Ramos (cell line): ENCODE measurements around the gene ZNF205.

Experiments used
- in situ Hi-C: fragments of 300-500 bp; cut with MboI; formaldehyde crosslinking; loops from one replicate; pipeline ENCODE4 v1.14.3; 2022; ENCODE audit warnings: low sequenced_read_pairs; ENCODE audit not compliant: unreplicated experiment

ZNF205 gene

GRCh38 chr16:3084491-3084890, 27.9 kb upstream of the ZNF205 start:
- in situ Hi-C loops = no loop called here

- in situ Hi-C loops = no loop called here
Measured at GRCh38 chr16:3084969-3085670, 27.3 kb upstream of the ZNF205 start.

DNA sequence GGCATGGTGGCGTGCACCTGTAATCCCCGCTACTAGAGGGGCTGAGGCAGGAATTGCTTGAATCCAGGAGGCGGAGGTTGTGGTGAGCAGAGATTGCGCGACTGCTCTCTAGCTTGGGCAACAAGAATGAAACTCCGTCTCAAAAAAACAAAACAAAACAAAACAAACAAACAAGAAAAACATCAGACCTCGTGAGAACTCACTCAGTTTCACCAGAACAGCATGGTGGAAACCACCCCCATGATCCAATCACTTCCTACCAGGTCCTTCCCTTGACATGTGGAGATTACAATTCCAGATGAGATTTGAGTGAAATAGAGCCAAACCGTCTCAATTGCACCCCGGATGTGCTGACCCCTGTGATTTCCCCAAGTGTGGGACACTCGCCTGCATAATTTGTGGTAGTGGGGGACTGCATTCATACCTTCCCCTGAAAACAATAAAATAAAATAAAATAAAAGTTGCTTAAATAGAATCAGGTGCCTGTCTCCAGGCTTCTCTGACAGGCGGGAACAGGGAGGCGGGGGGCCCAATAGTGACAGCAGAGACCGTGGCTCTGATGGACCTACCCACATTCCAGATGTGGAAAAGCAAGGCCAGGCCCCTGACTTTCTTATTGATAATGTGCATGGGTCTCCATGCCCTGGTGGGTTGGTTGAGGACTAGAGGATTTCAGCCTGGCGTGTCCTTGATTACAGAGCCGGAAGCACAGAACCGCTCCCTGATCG, 26.4 kb upstream of the ZNF205 start:
- in situ Hi-C loops = no loop called here

DNA sequence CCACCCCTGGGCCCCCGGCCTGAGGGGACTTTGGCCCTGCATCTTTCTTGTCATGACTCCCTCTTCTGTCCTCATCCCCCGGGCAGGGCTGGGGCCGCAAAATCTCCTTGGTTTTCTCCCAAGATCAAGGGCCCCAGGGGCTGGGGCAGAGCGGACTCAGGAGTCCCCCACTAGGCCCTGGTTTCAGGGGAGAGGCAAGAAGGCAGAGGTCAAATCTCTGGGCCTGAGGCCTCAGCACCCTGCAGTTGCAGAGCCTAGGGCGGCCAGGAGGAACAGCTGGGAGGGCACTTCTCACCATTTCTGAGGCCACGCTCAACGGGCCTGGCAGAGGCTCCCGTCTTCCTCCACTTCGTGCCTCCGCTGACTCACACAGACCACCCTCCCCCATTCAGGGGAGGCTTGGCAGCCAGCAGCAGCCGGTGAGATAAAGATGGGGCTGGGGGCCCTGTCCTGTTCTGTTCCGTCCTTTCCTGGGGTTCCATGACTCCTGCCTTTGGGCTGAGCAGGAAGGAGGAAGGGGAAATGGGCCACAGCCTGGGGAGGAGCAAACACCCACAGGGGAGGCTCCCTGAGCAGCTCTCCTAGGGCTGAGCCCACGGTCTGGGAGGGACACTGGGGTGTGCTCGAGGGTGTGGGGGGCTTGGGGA, 25.7 kb upstream of the ZNF205 start:
- in situ Hi-C loops = no loop called here

- in situ Hi-C loops = no loop called here
Measured at GRCh38 chr16:3087243-3088235, 24.8 kb upstream of the ZNF205 start.

DNA sequence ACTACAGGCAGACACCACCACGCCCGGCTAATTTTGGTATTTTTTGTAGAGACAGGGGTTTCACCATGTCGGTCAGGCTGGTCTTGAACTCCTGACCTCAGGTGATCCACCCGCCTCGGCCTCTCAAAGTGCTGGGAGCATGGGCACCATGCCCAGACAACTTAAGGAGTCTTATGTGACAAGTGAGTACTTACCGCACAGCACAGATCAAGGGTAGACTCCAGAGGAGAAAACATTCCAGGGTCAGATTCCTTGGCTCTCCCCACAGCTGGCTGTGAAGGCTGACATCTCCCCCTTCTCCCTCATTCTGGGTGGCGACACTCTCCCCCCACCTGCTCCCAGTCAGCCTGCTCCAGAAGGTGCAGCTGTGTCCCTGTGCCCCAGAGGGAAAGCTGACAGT, 23.9 kb upstream of the ZNF205 start:
- in situ Hi-C loops = no loop called here

DNA sequence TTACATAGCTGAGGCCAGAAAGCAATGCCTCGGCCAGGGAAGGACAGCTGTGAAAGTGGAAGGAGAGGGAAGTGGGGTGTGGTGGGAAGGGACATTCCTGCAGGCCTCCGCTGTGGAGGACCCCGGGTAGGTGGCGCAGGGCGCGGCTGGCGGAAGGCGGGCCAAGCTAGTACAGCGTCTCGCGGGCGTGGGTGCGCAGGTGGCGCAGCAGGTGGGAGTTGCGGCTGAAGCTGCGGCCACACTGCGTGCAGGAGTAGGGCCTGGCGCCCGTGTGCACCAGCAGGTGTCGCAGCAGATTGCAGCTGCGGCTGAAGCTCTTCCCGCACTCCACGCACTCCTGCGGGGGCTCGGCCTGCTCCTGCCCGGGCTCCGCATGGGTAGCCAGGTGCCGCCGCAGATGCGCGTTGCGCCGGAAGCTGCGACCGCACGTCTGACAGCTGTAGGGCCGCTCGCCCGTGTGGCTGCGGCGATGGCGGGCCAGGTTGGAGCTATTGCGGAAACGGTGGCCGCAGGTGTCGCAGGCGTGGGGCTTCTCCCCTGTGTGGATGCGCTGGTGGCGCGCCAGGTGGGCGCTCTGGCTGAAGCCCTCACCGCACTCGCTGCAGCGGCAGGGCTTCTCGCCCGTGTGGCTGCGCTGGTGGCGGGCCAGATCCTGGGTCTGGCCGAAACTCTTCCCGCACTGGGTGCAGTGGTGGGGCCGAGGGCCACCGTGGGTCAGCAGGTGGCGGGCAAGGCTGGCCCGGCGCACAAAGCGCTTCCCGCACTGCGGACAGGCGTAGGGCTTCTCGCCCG, 23.3 kb upstream of the ZNF205 start:
- in situ Hi-C loops = no loop called here

DNA sequence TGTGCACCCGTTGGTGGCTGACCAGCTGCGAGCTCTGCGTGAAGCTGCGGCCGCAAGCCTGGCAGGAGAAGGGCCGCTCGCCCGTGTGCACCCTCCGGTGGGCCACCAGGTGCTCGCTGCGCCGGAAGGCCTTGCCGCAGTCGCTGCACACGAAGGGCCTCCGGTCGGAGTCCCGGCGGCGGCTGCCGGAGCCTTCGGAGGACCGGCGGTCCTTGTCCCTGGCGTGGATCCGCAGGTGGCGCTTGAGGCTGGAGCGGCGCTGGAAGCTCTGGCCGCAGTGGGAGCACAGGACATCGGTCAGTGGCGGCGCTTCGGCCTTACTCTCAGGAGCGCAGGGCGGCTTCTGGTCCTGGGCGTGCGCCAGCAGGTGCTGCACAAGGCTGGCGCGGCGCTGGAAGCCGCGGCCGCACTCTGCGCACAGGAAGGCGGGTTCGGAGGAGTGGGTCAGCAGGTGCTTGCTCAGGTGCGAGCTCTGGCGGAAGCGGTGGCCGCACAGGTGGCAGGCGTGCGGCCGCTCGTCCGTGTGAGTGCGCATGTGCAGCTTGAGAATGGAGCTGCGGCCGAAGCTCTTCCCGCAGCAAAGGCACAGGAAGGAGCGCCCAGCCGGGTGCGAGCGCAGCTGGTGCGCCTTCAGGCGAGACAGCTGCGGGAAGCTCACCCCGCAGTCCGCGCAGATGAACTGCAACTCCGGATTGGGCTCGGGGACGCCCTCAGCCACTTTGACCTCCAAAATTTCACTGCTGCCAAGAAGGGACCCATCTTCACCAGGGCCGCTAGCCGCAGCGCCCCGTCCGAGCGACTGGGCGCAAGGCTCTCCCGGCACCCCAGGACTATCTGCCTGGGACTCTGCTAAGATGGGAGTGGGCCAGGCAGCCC, 22.4 kb upstream of the ZNF205 start:
- in situ Hi-C loops = loop anchor here (10.0 kb wide), 1 partner anchor 75 kb away; no protein-coding TSS in a partner anchor

GRCh38 chr16:3091551-3091950, 20.8 kb upstream of the ZNF205 start:
- in situ Hi-C loops = loop anchor here (10.0 kb wide), 1 partner anchor 73 kb away; no protein-coding TSS in a partner anchor

GRCh38 chr16:3092501-3092941, 19.9 kb upstream of the ZNF205 start:
- in situ Hi-C loops = loop anchor here (10.0 kb wide), 1 partner anchor 72 kb away; no protein-coding TSS in a partner anchor

GRCh38 chr16:3094289-3095027, 17.9 kb upstream of the ZNF205 start:
- in situ Hi-C loops = loop anchor here (10.0 kb wide), 1 partner anchor 70 kb away; no protein-coding TSS in a partner anchor

- in situ Hi-C loops = loop anchor here (10.0 kb wide), 1 partner anchor 69 kb away; no protein-coding TSS in a partner anchor
Measured at GRCh38 chr16:3095869-3096268, 16.5 kb upstream of the ZNF205 start.

- in situ Hi-C loops = loop anchor here (10.0 kb wide), 1 partner anchor 68 kb away; no protein-coding TSS in a partner anchor
Measured at GRCh38 chr16:3096362-3096761, 16.0 kb upstream of the ZNF205 start.

- in situ Hi-C loops = loop anchor here (10.0 kb wide), 1 partner anchor 68 kb away; no protein-coding TSS in a partner anchor
Measured at GRCh38 chr16:3097266-3097665, 15.1 kb upstream of the ZNF205 start.

DNA sequence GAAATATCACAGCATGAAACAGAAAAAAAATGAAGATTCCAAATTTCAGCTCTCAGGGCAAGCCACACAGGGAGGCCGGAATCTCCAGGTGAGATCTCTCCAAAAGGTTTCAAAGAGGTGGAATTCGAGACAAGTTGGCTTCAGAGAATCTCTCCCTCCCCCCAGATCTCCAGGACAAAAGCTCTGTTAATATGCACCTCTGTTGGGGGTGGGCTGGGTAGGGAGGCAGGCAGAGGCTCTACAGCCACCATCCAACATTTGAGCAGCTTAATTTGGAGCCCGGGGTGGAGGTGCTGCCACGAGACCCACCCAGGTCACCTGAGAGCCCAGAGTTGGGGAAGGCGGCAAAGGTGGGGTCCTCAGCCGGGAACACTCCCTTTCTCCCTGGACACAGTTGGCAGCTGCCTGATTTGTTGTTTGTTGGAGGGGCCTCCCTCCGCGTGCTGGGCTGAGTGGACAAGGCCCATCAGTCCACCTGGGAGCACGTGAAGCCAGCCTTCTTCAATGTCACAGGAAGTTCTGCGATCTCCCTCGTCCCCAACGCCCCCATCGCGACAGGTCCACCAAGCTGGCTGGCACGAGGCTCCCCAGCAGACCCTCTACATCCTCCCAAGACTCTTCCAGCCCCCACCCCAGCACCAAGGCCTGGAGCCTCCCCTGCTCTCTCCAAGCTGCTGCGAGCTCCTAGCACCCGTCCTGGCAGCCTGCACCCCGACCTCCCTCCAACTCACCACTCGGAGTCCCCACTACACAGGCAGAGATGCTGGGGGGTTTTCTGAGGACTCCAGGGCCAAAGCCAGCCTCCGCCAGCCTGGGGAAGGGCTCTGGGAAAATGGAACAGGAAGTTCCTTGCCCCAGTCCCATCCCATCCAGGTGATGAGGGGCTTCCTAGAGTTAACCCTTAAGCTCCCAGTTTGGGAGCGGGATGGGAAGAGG, 13.7 kb upstream of the ZNF205 start, which contains the start of gene ZSCAN10:
Gene ZSCAN10, minus strand, starts transcription at position 836 of the 936 bp plus-strand sequence. CDS start 6,357 bp downstream, outside the sequence.
- in situ Hi-C loops = loop anchor here (10.0 kb wide), 1 partner anchor 66 kb away; no protein-coding TSS in a partner anchor

DNA sequence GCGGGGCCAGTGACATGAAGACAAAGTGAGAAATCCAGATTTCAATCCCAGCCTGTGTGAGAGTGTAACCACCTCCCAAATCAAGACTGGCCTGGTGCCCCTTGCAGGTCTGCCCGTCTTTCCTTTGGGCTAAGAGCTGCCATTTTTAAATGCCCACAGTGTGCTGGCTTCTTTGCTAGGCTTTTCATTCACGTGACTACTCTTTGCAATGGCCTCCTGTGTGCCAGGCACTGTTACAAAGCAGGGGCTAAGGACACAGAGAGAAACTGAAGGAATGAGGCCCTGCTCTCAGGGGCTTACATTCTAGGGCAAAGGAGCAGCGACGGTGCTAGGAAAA, 13.0 kb upstream of the ZNF205 start:
- in situ Hi-C loops = loop anchor here (10.0 kb wide), 1 partner anchor 65 kb away; no protein-coding TSS in a partner anchor
